Stimulated activated effector memory CD8-positive, alpha-beta T cell treated with anti-CD3 and anti-CD28 coated beads, Interleukin-12 subunit alpha, Interleukin-12 subunit beta, amount 100 ng/mL, for 72 hours (primary cell): ENCODE measurements around the gene UNC5A.
A peak's percentile ranks its signal among the peaks of the same experiment; 100 is the strongest.

Source experiments
- ATAC-seq: fragments of 150-1000 bp; cut with Tn5 transposase; 2 replicates; pipeline ENCODE4 v1.10.0; 2021
- DNase-seq, 2 donors: peaks; one replicate each; pipeline ENCODE4 v3.0.0; 2021 to 2022; ENCODE audit warnings: low spot score in 2 of 2
- H3K27ac Mint-ChIP-seq: one replicate; pipeline ENCODE4 v1.8.0; 2022; ENCODE audit warnings: mild to moderate bottlenecking, mixed read lengths
- H3K36me3 Mint-ChIP-seq: one replicate; pipeline ENCODE4 v1.8.0; 2022; ENCODE audit warnings: mild to moderate bottlenecking, mixed read lengths
- H3K4me1 Mint-ChIP-seq: one replicate; pipeline ENCODE4 v1.8.0; 2022; ENCODE audit warnings: mixed read lengths
- H3K4me3 Mint-ChIP-seq: one replicate; pipeline ENCODE4 v1.8.0; 2022; ENCODE audit warnings: mild to moderate bottlenecking, mixed read lengths
- H3K9me3 Mint-ChIP-seq: one replicate; pipeline ENCODE4 v1.8.0; 2022; ENCODE audit warnings: mixed read lengths

Gene UNC5A

GRCh38 chr5:176776916-176777315 lies 33.4 kb upstream of the UNC5A start:
- H3K36me3 Mint-ChIP-seq, result no peaks in the 10 kb centered on the region

GRCh38 chr5:176778921-176779465 lies 31.4 kb upstream of the UNC5A start:
- Mint-ChIP-seq H3K4me3 (no peak overlapping the region), H3K27ac (no peak overlapping the region), H3K4me1 (no peaks in the 10 kb centered on the region), H3K36me3 (no peaks in the 10 kb centered on the region), H3K9me3 (no peaks in the 10 kb centered on the region)
- DNase-seq, result no peak
- ATAC-seq, result no peak

More at GRCh38 chr5:176776916-176777315, 33.4 kb upstream of the UNC5A start:
- H3K4me1 Mint-ChIP-seq, result no peaks in the 10 kb centered on the region
- H3K27ac Mint-ChIP-seq, result no peak overlapping the region
- ATAC-seq, result no peak
- H3K4me3 Mint-ChIP-seq, result no peak overlapping the region
- DNase-seq, result no peak
- H3K9me3 Mint-ChIP-seq, result no peaks in the 10 kb centered on the region

- H3K27ac Mint-ChIP-seq, result no peak overlapping the region
- no peak overlapping the region for H3K4me3 Mint-ChIP-seq
- ATAC-seq (no peak), DNase-seq (no peak)
- no peaks in the 10 kb centered on the region for H3K9me3 Mint-ChIP-seq
- no peaks in the 10 kb centered on the region for H3K36me3 Mint-ChIP-seq
- H3K4me1 Mint-ChIP-seq, result no peaks in the 10 kb centered on the region
These were observed 30.8 kb upstream of the UNC5A start for GRCh38 chr5:176779537-176779936.

GRCh38 chr5:176780176-176781053 lies 29.9 kb upstream of the UNC5A start:
- no peaks in the 10 kb centered on the region for H3K4me1 Mint-ChIP-seq
- no peaks in the 10 kb centered on the region for H3K9me3 Mint-ChIP-seq
- DNase-seq (no peak), ATAC-seq (no peak)
- no peaks in the 10 kb centered on the region for H3K36me3 Mint-ChIP-seq
- H3K27ac Mint-ChIP-seq, result no peak overlapping the region
- H3K4me3 Mint-ChIP-seq, result no peak overlapping the region

- Mint-ChIP-seq H3K36me3 (no peaks in the 10 kb centered on the region), H3K27ac (no peak overlapping the region), H3K4me3 (no peak overlapping the region), H3K9me3 (no peaks in the 10 kb centered on the region), H3K4me1 (no peaks in the 10 kb centered on the region)
- DNase-seq (no peak), ATAC-seq (no peak)
These were observed 29.3 kb upstream of the UNC5A start for GRCh38 chr5:176781054-176781375.

GRCh38 chr5:176781638-176782570 lies 28.5 kb upstream of the UNC5A start:
- H3K4me3 Mint-ChIP-seq, result no peak overlapping the region
- no peaks in the 10 kb centered on the region for H3K9me3 Mint-ChIP-seq
- H3K4me1 Mint-ChIP-seq, result no peaks in the 10 kb centered on the region
- no peaks in the 10 kb centered on the region for H3K36me3 Mint-ChIP-seq
- H3K27ac Mint-ChIP-seq, result no peak overlapping the region
- DNase-seq (no peak), ATAC-seq (no peak)

- Mint-ChIP-seq H3K4me1 (no peaks in the 10 kb centered on the region), H3K27ac (no peak overlapping the region), H3K4me3 (no peak overlapping the region), H3K9me3 (no peaks in the 10 kb centered on the region), H3K36me3 (no peaks in the 10 kb centered on the region)
- ATAC-seq, result no peak
- no peak for DNase-seq
These were observed 25.9 kb upstream of the UNC5A start for GRCh38 chr5:176784218-176785165.

- ATAC-seq (no peak), DNase-seq (no peak)
- Mint-ChIP-seq H3K27ac (no peak overlapping the region), H3K9me3 (no peaks in the 10 kb centered on the region), H3K4me1 (no peaks in the 10 kb centered on the region), H3K4me3 (no peak overlapping the region), H3K36me3 (no peaks in the 10 kb centered on the region)
These were observed 24.9 kb upstream of the UNC5A start for GRCh38 chr5:176785184-176786145.

- Mint-ChIP-seq H3K4me3 (no peak overlapping the region), H3K36me3 (no peaks in the 10 kb centered on the region), H3K9me3 (no peaks in the 10 kb centered on the region), H3K27ac (no peak overlapping the region), H3K4me1 (no peaks in the 10 kb centered on the region)
- ATAC-seq, result no peak
- no peak for DNase-seq
These were observed 22.7 kb upstream of the UNC5A start for GRCh38 chr5:176787676-176788075.

- Mint-ChIP-seq H3K4me1 (no peaks in the 10 kb centered on the region), H3K9me3 (no peaks in the 10 kb centered on the region), H3K36me3 (no peaks in the 10 kb centered on the region), H3K4me3 (no peak overlapping the region), H3K27ac (no peak overlapping the region)
- no peak for DNase-seq
- no peak for ATAC-seq
These were observed 22.3 kb upstream of the UNC5A start for GRCh38 chr5:176788091-176788490.

GRCh38 chr5:176788941-176789872 lies 21.2 kb upstream of the UNC5A start:
- H3K9me3 Mint-ChIP-seq, result no peaks in the 10 kb centered on the region

GRCh38 chr5:176789873-176790615 lies 20.3 kb upstream of the UNC5A start:
- no peaks in the 10 kb centered on the region for H3K9me3 Mint-ChIP-seq
- no peak overlapping the region for H3K4me3 Mint-ChIP-seq
- peak; percentile 44 for ATAC-seq
- no peaks in the 10 kb centered on the region for H3K4me1 Mint-ChIP-seq
- H3K36me3 Mint-ChIP-seq, result no peaks in the 10 kb centered on the region
- H3K27ac Mint-ChIP-seq, result no peak overlapping the region
- DNase-seq, result no peak

More at GRCh38 chr5:176788941-176789872, 21.2 kb upstream of the UNC5A start:
- Mint-ChIP-seq H3K4me3 (no peak overlapping the region), H3K4me1 (no peaks in the 10 kb centered on the region), H3K36me3 (no peaks in the 10 kb centered on the region), H3K27ac (no peak overlapping the region)
- ATAC-seq (no peak), DNase-seq (no peak)
